A549 treated with RU486 at 1 μM for 4 hours (cell line): ENCODE data around the gene RNF14. TPM values are rescaled to one million over a fixed set of nuclear protein-coding genes. Genes with fewer than 3 reads are reported as not detected.

Source experiments
- total RNA-seq: library from RNA; stranded (reverse); fragments of 200-300 nt; extraction: Qiagen RNA extraction; gene quantifications from 5 replicates; pipeline ENCODE4 v1.2.3, GENCODE V29; 2022; ENCODE audit warnings: low read depth

RNF14 gene
- 37.9 to 54.4 TPM (median 46.0 TPM) in 5 replicates for total RNA-seq

GRCh38 chr5:141968914-141969608 is at the start of gene RNF14:
Gene RNF14 (plus strand): TSS chr5:141969105. CDS start chr5:141973589, 4,484 bp downstream.

GRCh38 chr5:141923448-141924313 is 45.2 kb upstream of the RNF14 start, which contains the start of gene DELE1:
Gene DELE1 (plus strand): TSS chr5:141923871. CDS start chr5:141923942, 71 bp downstream.

GRCh38 chr5:141958113-141958512 is 10.8 kb upstream of the RNF14 start, which contains the start of gene PCDH12:
Gene PCDH12 (minus strand): TSS chr5:141958202. CDS start chr5:141957851, 351 bp downstream.

GRCh38 chr5:142012792-142013388 is 44.0 kb downstream of the RNF14 start, which contains the start of gene GNPDA1:
Gene GNPDA1 (minus strand): TSS chr5:142013027. CDS start chr5:142012035, 992 bp downstream.

Other genes starting within 250 kb of the RNF14 start
- 1.5 to 3.0 TPM (median 2.0 TPM) in 5 replicates for gene PCDH1, start 90.7 kb upstream of the RNF14 start, total RNA-seq
- 43.4 to 60.2 TPM (median 56.0 TPM) in 5 replicates for gene DELE1, start 45.2 kb upstream of the RNF14 start, total RNA-seq
- gene PCDH12, start 10.9 kb upstream of the RNF14 start, total RNA-seq = not detected in 5 replicates
- 67.1 to 95.6 TPM (median 69.4 TPM) in 5 replicates for gene GNPDA1, start 43.9 kb downstream of the RNF14 start, total RNA-seq
- gene NDFIP1, start 139.7 kb downstream of the RNF14 start, total RNA-seq = 31.8 to 55.8 TPM (median 53.0 TPM) in 5 replicates